Measurements from ENCODE around the gene PDE4D.

- TF ChIP-seq EZH2 (IDR thresholded peaks at IDR 0.05; ENCODE audit: low read length) (no peak), CTCF (optimal IDR thresholded peaks at IDR 0.05 in 1 of 3, IDR thresholded peaks at IDR 0.05 in 1 of 3, conservative IDR thresholded peaks at IDR 0.05 in 1 of 3; ENCODE audit: extremely low read depth in 1 of 3, insufficient read depth in 2 of 3, low read length in 3 of 3) (no peak)
Observed at GRCh38 chr5:59826996-59827395, 66.5 kb downstream of the PDE4D start.
